OCI-LY3 (cell line): ENCODE results near the gene MISFA.

ENCODE experiments used
- H2AFZ ChIP-seq: fragments of 200-600, 300-600 bp; shearing (Covaris generic); 2 replicates; pipeline ENCODE4 v1.6.0; 2014; ENCODE audit warnings: antibody characterized with exemption, low read depth, low read length
- H3K27ac ChIP-seq: fragments of 200-600, 300-600 bp; sonication (generic); 2 replicates; pipeline ENCODE4 v1.5.1; 2014; ENCODE audit warnings: mild to moderate bottlenecking, low read length, moderate library complexity, mixed read lengths
- H3K27me3 ChIP-seq: fragments of 200-600, 300-600 bp; sonication (generic); 2 replicates; pipeline ENCODE4 v1.6.1; 2014; ENCODE audit warnings: low read depth, low read length, mixed read lengths
- H3K36me3 ChIP-seq: fragments of 200-600, 300-600 bp; sonication (generic); replicated peaks from 2 replicates; pipeline ENCODE3; 2014; ENCODE audit warnings: low read depth, low read length, mixed read lengths
- H3K4me1 ChIP-seq: fragments of 300-600, 200-600 bp; sonication (generic); 2 replicates; pipeline ENCODE4 v1.6.1; 2014; ENCODE audit warnings: low read length, mixed read lengths
- H3K4me2 ChIP-seq: fragments of 200-600, 300-600 bp; sonication (generic); 2 replicates; pipeline ENCODE4 v1.6.1; 2014; ENCODE audit warnings: low read length, mixed read lengths
- H3K4me3 ChIP-seq: fragments of 300-600, 200-600 bp; sonication (generic); 2 replicates; pipeline ENCODE4 v1.5.1; 2014; ENCODE audit warnings: antibody characterized with exemption, mild to moderate bottlenecking, low read length, moderate library complexity
- H3K79me2 ChIP-seq: fragments of 300-600, 200-600 bp; shearing (Covaris generic); 2 replicates; pipeline ENCODE4 v1.6.1; 2014; ENCODE audit warnings: mild to moderate bottlenecking, low read length, mixed read lengths
- H3K9ac ChIP-seq: fragments of 300-600, 200-600 bp; shearing (Covaris generic); 2 replicates; pipeline ENCODE4 v1.6.0; 2014; ENCODE audit warnings: mild to moderate bottlenecking, low read length, moderate library complexity
- H3K9me3 ChIP-seq: fragments of 200-600, 300-600 bp; shearing (Covaris generic); 2 replicates; pipeline ENCODE4 v1.6.1; 2014; ENCODE audit warnings: low read length, mixed read lengths; ENCODE audit not compliant: insufficient read depth
- H4K20me1 ChIP-seq: fragments of 200-600, 300-600 bp; sonication (generic); 2 replicates; pipeline ENCODE4 v1.6.1; 2016; ENCODE audit warnings: low read length, mixed read lengths; ENCODE audit not compliant: insufficient read depth
- CTCF ChIP-seq: fragments of 200-600, 300-600 bp; sonication (generic); IDR thresholded peaks from 2 replicates; pipeline ENCODE4 v1.5.1; 2014; ENCODE audit warnings: antibody characterized with exemption, low read length, low read depth
- EZH2phosphoT487 ChIP-seq: fragments of 200-600 bp; shearing (Covaris generic); IDR thresholded peaks from 2 replicates; pipeline ENCODE4 v1.6.1; 2018; ENCODE audit warnings: antibody characterized with exemption, mixed run types, low read depth

MISFA gene

GRCh38 chr11:18567081-18567480 lies 32.5 kb upstream of the MISFA start:
- H3K4me2 ChIP-seq, result no peak overlapping the region
- no peaks in the 10 kb centered on the region for H3K36me3 ChIP-seq
- H3K4me1 ChIP-seq, result no peaks in the 10 kb centered on the region
- no peak overlapping the region for H3K27ac ChIP-seq
- H3K9me3 ChIP-seq, result no peaks in the 10 kb centered on the region
- H3K4me3 ChIP-seq, result no peak overlapping the region
- H3K9ac ChIP-seq, result no peak overlapping the region
- no peaks in the 10 kb centered on the region for H4K20me1 ChIP-seq
- H2AFZ ChIP-seq, result no peak overlapping the region
- H3K79me2 ChIP-seq, result no peaks in the 10 kb centered on the region
- TF ChIP-seq EZH2phosphoT487 (no peak), CTCF (no peak)
- H3K27me3 ChIP-seq, result no peaks in the 10 kb centered on the region

GRCh38 chr11:18575361-18575760 lies 24.2 kb upstream of the MISFA start:
- H3K9ac ChIP-seq, result no peak overlapping the region
- no peak overlapping the region for H3K27ac ChIP-seq
- H3K4me2 ChIP-seq, result no peak overlapping the region
- TF ChIP-seq CTCF, result no peak
- no peak for TF ChIP-seq EZH2phosphoT487
- peaks cover 3% of the 10 kb centered on the region for H3K36me3 ChIP-seq
- no peaks in the 10 kb centered on the region for H3K79me2 ChIP-seq
- no peak overlapping the region for H2AFZ ChIP-seq
- H3K9me3 ChIP-seq, result no peaks in the 10 kb centered on the region
- no peaks in the 10 kb centered on the region for H4K20me1 ChIP-seq
- peaks cover 18% of the 10 kb centered on the region for H3K4me1 ChIP-seq
- no peak overlapping the region for H3K4me3 ChIP-seq
- no peaks in the 10 kb centered on the region for H3K27me3 ChIP-seq

GRCh38 chr11:18578975-18579598 lies 20.5 kb upstream of the MISFA start:
- peak overlapping the region; percentile 34 for H3K4me2 ChIP-seq
- H4K20me1 ChIP-seq, result no peaks in the 10 kb centered on the region
- H3K4me1 ChIP-seq, result peaks cover 7% of the 10 kb centered on the region
- no peaks in the 10 kb centered on the region for H3K79me2 ChIP-seq
- H2AFZ ChIP-seq, result no peak overlapping the region; the same call in 1 of the 2 replicates
- peaks cover 3% of the 10 kb centered on the region for H3K36me3 ChIP-seq
- no peak overlapping the region for H3K9ac ChIP-seq
- H3K27ac ChIP-seq, result no peak overlapping the region
- H3K9me3 ChIP-seq, result no peaks in the 10 kb centered on the region
- no peak for TF ChIP-seq CTCF
- TF ChIP-seq EZH2phosphoT487, result no peak
- peak overlapping the region; percentile 39; the same call in 1 of the 2 replicates for H3K4me3 ChIP-seq
- no peaks in the 10 kb centered on the region for H3K27me3 ChIP-seq

- Histone ChIP-seq H2AFZ (no peak overlapping the region), H3K4me3 (no peak overlapping the region), H3K9me3 (no peaks in the 10 kb centered on the region), H3K36me3 (peaks cover 3% of the 10 kb centered on the region), H3K27me3 (no peaks in the 10 kb centered on the region), H3K4me1 (peaks cover 7% of the 10 kb centered on the region), H3K4me2 (no peak overlapping the region), H3K9ac (no peak overlapping the region), H4K20me1 (no peaks in the 10 kb centered on the region), H3K27ac (no peak overlapping the region), H3K79me2 (no peaks in the 10 kb centered on the region)
- TF ChIP-seq EZH2phosphoT487 (no peak), CTCF (no peak)
Observed at GRCh38 chr11:18580113-18580766, 19.3 kb upstream of the MISFA start.
